AG10803 (cell line): ENCODE measurements around the gene PPP1R3A.

Experiments used
- DNase-seq: peaks from one replicate; pipeline ENCODE4 v3.0.0; 2010; ENCODE audit warnings: low read depth
- H3K4me3 ChIP-seq: 2 replicates; pipeline ENCODE4 v1.5.1; 2011; ENCODE audit warnings: mild to moderate bottlenecking, low read length, control low read depth
- CTCF ChIP-seq: conservative IDR thresholded peaks from 2 replicates; pipeline ENCODE4 v1.5.1; 2011; ENCODE audit warnings: mild to moderate bottlenecking, low read length, control low read depth, inconsistent platforms

PPP1R3A gene

GRCh38 chr7:113918946-113919345, at the start of gene PPP1R3A:
TSS of gene PPP1R3A (minus strand) at chr7:113919009. CDS start at chr7:113918996, 13 bp downstream.
- no peak for DNase-seq
- TF ChIP-seq CTCF, result no peak
- H3K4me3 ChIP-seq, result no peak within 1 kb of the TSS

GRCh38 chr7:113963356-113963755, 44.5 kb upstream of the PPP1R3A start:
- no peak for TF ChIP-seq CTCF
- no peak overlapping the region for H3K4me3 ChIP-seq
- DNase-seq, result no peak

- TF ChIP-seq CTCF, result no peak
- no peak overlapping the region for H3K4me3 ChIP-seq
- no peak for DNase-seq
Measured at GRCh38 chr7:113959910-113960309, 41.1 kb upstream of the PPP1R3A start.

- no peak for TF ChIP-seq CTCF
- DNase-seq, result no peak
- H3K4me3 ChIP-seq, result no peak overlapping the region
Measured at GRCh38 chr7:113955157-113955556, 36.3 kb upstream of the PPP1R3A start.

- DNase-seq, result no peak
- no peak for TF ChIP-seq CTCF
- H3K4me3 ChIP-seq, result no peak overlapping the region
Measured at GRCh38 chr7:113953553-113953952, 34.7 kb upstream of the PPP1R3A start.

GRCh38 chr7:113945018-113945938, 26.5 kb upstream of the PPP1R3A start:
- H3K4me3 ChIP-seq, result no peak overlapping the region
- TF ChIP-seq CTCF, result no peak
- no peak for DNase-seq

GRCh38 chr7:113936982-113937381, 18.2 kb upstream of the PPP1R3A start:
- H3K4me3 ChIP-seq, result no peak overlapping the region
- no peak for TF ChIP-seq CTCF
- no peak for DNase-seq
